ENCODE results near the gene PCDHGB2. TPM values are rescaled to one million over a fixed set of nuclear protein-coding genes. Genes with fewer than 3 reads are reported as not detected.

Gene PCDHGB2
- total and polyA plus RNA-seq, 2 of the 8 experiments (the other 6 are each of a cell fraction or from before 2014, with no cell fraction given) = 1.9 to 2.9 TPM

DNA sequence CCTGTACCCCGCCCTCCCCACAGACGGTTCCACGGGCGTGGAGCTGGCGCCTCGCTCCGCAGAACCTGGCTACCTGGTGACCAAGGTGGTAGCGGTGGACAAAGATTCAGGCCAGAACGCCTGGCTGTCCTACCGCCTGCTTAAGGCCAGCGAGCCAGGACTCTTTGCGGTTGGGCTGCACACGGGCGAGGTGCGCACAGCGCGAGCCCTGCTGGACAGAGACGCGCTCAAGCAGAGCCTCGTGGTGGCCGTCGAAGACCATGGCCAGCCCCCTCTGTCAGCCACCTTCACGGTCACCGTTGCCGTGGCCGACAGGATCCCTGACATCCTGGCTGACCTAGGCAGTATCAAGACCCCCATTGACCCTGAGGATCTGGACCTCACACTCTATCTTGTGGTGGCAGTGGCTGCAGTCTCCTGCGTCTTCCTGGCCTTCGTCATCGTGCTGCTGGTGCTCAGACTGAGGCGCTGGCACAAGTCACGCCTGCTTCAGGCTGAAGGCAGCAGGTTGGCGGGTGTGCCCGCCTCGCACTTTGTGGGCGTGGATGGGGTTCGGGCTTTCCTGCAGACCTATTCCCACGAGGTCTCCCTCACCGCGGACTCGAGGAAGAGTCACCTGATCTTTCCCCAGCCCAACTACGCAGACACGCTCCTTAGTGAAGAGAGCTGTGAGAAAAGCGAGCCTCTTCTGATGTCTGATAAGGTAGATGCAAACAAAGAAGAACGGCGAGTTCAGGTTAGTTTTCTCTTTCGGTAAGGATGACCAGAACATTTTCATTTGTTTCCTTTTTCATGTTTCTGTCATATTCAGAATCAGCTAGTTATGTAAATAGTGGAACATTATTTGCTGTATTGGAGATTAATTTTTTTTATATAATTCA lies 6.5 kb downstream of the PCDHGB2 start (continued):
- TF ChIP-seq SUZ12 (IDR thresholded peaks at IDR 0.05; ENCODE audit: low read length) (no peak), CTBP2 (IDR thresholded peaks at IDR 0.05; ENCODE audit: borderline replicate concordance, insufficient read depth, insufficient read length, low read length) (no peak), YY1 (IDR thresholded peaks at IDR 0.05; ENCODE audit: low read depth, low read length) (no peak)

Measured in H1 (cell line).